GM12878 (cell line): Measurements from ENCODE around the gene HLA-DMA. TPM values are rescaled to one million over a fixed set of nuclear protein-coding genes. Genes with fewer than 3 reads are reported as not detected.
A peak's percentile ranks its signal among the peaks of the same experiment; 100 is the strongest.

Experiments used
- ATAC-seq: fragments of 200-7000 bp; cut with Tn5 transposase; 3 replicates; pipeline ENCODE4 v1.9.1; 2020; ENCODE audit warnings: mild to moderate bottlenecking, moderate library complexity
- BruUV-seq: library from RNA; stranded (reverse); fragments of 400-500 nt; replicated peaks from 2 replicates; lab custom pipeline; 2021; lab: Mats Ljungman, UMichigan
- CTCF ChIA-PET: fragments of 300-600 bp; sonication (Branson Sonifier 250); formaldehyde crosslinking; extraction: SDS; loops from one replicate; lab custom pipeline; 2021; ENCODE audit warnings: inconsistent platforms; lab: Yijun Ruan, JAX
- POLR2A ChIA-PET: fragments of 350-600 bp; formaldehyde crosslinking; extraction: SDS; loops from one replicate; lab custom pipeline; 2021; ENCODE audit warnings: inconsistent platforms; lab: Charles Lee
- RAD21 ChIA-PET: fragments of 300-600 bp; sonication (Branson Sonifier 250); formaldehyde crosslinking; loops from one replicate; lab custom pipeline; 2023; ENCODE audit warnings: antibody characterized with exemption; ENCODE audit not compliant: unreplicated experiment; lab: Charles Lee
- SMC1A ChIA-PET: fragments of 300-600 bp; sonication (Branson Sonifier 250); formaldehyde crosslinking; loops from one replicate; lab custom pipeline; 2023; ENCODE audit not compliant: unreplicated experiment, uncharacterized antibody; lab: Charles Lee
- DNase-seq: peaks from one replicate; pipeline ENCODE4 v3.0.0-alpha.2; 2011; ENCODE audit warnings: low read depth, low spot score
- FAIRE-seq: peaks from 3 replicates; lab custom pipeline; 2011; peaks lifted over from hg19 to GRCh38; lab: Jason Lieb, UNC
- H2AFZ ChIP-seq: 2 replicates; pipeline ENCODE4 v1.6.0; 2011; ENCODE audit warnings: low read depth, low read length, control low read depth; ENCODE audit not compliant: control insufficient read depth
- H3K27ac ChIP-seq: 2 replicates; pipeline ENCODE4 v1.5.1; 2011; ENCODE audit warnings: control low read depth; ENCODE audit not compliant: control insufficient read depth, insufficient read depth
- H3K27me3 ChIP-seq, 2 experiments: replicated peaks in 1 of 2; 2 replicates each; pipeline versions ENCODE4 v1.6.0 to v1.6.1; 2011; ENCODE audit warnings: low read length in 1 of 2; ENCODE audit not compliant: control insufficient read depth in 2 of 2, insufficient read depth in 2 of 2
- H3K36me3 ChIP-seq, 2 experiments: 2 replicates each; pipeline ENCODE4 v1.5.1; 2011; ENCODE audit warnings: low read length in 1 of 2; ENCODE audit not compliant: control insufficient read depth in 2 of 2, insufficient read depth in 2 of 2
- H3K4me1 ChIP-seq: 2 replicates; pipeline ENCODE4 v1.6.1; 2011; ENCODE audit warnings: mild to moderate bottlenecking, low read length, moderate library complexity, mixed read lengths; ENCODE audit not compliant: control insufficient read depth, insufficient read depth
- H3K4me2 ChIP-seq: 2 replicates; pipeline ENCODE4 v1.6.0; 2011; ENCODE audit warnings: control low read depth; ENCODE audit not compliant: control insufficient read depth, insufficient read depth
- H3K4me3 ChIP-seq: fragments of 200-600 bp; sonication (generic); 2 replicates; pipeline ENCODE4 v1.5.1; 2016
- H3K79me2 ChIP-seq: 2 replicates; pipeline ENCODE4 v1.6.0; 2011; ENCODE audit warnings: low read length; ENCODE audit not compliant: control insufficient read depth, insufficient read depth
- H3K9ac ChIP-seq: 2 replicates; pipeline ENCODE4 v1.8.0; 2011; ENCODE audit warnings: low read length, control low read depth, mixed read lengths; ENCODE audit not compliant: control insufficient read depth, insufficient read depth
- H3K9me3 ChIP-seq: replicated peaks from 3 replicates; pipeline ENCODE4 v1.5.1; 2011; ENCODE audit warnings: mild to moderate bottlenecking, low read length; ENCODE audit not compliant: control insufficient read depth, insufficient read depth
- H4K20me1 ChIP-seq: 2 replicates; pipeline ENCODE4 v1.6.0; 2011; ENCODE audit not compliant: control insufficient read depth, insufficient read depth
- CEBPB ChIP-seq, 2 experiments: fragments of 150-350 bp in 1 of 2; IDR thresholded peaks; 2 replicates each; pipeline ENCODE4 v1.6.1; 2012 to 2014; ENCODE audit warnings: low read depth in 2 of 2, low read length in 2 of 2, borderline replicate concordance in 1 of 2, inconsistent platforms in 1 of 2
- FOXK2 ChIP-seq: fragments of 450-650 bp; IDR thresholded peaks from 2 replicates; pipeline ENCODE4 v1.6.1; 2017; ENCODE audit warnings: mild to moderate bottlenecking, moderate library complexity
- LARP7 ChIP-seq: fragments of 450-650 bp; IDR thresholded peaks from 2 replicates; pipeline ENCODE4 v1.6.1; 2017; ENCODE audit warnings: mild to moderate bottlenecking
- MXI1 ChIP-seq: fragments of 150-350 bp; IDR thresholded peaks from 2 replicates; pipeline ENCODE4 v1.6.1; 2011; ENCODE audit warnings: low read depth, mild to moderate bottlenecking, inconsistent platforms, low read length, improper control_type of control experiment
- NFXL1 ChIP-seq: fragments of 450-650 bp; IDR thresholded peaks from 2 replicates; pipeline ENCODE4 v1.6.1; 2017; ENCODE audit warnings: antibody characterized with exemption, mild to moderate bottlenecking, borderline replicate concordance
- NR2F1 ChIP-seq: fragments of 450-650 bp; conservative IDR thresholded peaks from 2 replicates; pipeline ENCODE4 v1.6.1; 2017; ENCODE audit warnings: mild to moderate bottlenecking
- PML ChIP-seq: IDR thresholded peaks from 2 replicates; pipeline ENCODE4 v1.6.1; 2012; ENCODE audit warnings: low read length, inconsistent platforms
- SIX5 ChIP-seq: IDR thresholded peaks from 2 replicates; pipeline ENCODE4 v1.6.1; 2011; ENCODE audit warnings: mild to moderate bottlenecking, low read depth, low read length, moderate library complexity; ENCODE audit not compliant: severe bottlenecking
- WGBS: methylation state at CpG from one replicate; pipeline ENCODE4 v1.1.6; 2016; ENCODE audit warnings: low lambda C conversion rate; ENCODE audit not compliant: insufficient replicate concordance, insufficient coverage; ENCODE audit errors: missing lambda C conversion rate; 5-methylcytosine and 5-hydroxymethylcytosine counted together
- in situ Hi-C: fragments of 300-500 bp; cut with MboI; formaldehyde crosslinking; loops from 9 replicates; pipeline ENCODE4 v1.14.3; 2018; ENCODE audit warnings: mixed read lengths
- intact Hi-C: fragments of 100-400 bp; cut with micrococcal nuclease; formaldehyde crosslinking; loops from one replicate; pipeline ENCODE4 v1.14.2; 2022; ENCODE audit not compliant: unreplicated experiment
- polyA plus RNA-seq, 11 experiments: library from polyadenylated mRNA; depleted of rRNA in 4 of 11; unstranded in 6 of 11; stranded (reverse) in 5 of 11; fragments of >200 nt; fragmentation: Nextera tagmentation in 4 of 11; fragmentation: Illumina TruSeq in 1 of 11; extraction: Ambion mirVana in 4 of 11; extraction: Trizol in 1 of 11; gene quantifications; 1 replicate in 1 of 11; 2 replicates in 10 of 11; pipeline versions ENCODE4 v1.2.1 to v1.2.3, GENCODE V29; 2011 to 2016; ENCODE audit warnings: inconsistent platforms in 2 of 11, missing spikeins in 2 of 11, low read depth in 1 of 11
- total RNA-seq, 4 experiments: library from RNA; depleted of rRNA in 3 of 4; stranded (reverse); fragments of >200 nt in 3 of 4; fragmentation: Illumina TruSeq in 1 of 4; extraction: Trizol in 1 of 4; gene quantifications; 2 replicates each; pipeline versions ENCODE4 v1.2.1 to v1.2.3, GENCODE V29; 2013 to 2021
- TF ChIP-seq, protein P1 (sequence below): fragments of 450-650 bp; formaldehyde crosslinking; IDR thresholded peaks from 2 replicates; pipeline ENCODE4 v1.5.0; 2022; ENCODE audit warnings: mild to moderate bottlenecking, missing genetic modification characterization

Gene HLA-DMA
- total and polyA plus RNA-seq, 10 of the 15 experiments (the other 5 are each of a cell fraction or from before 2014, with no cell fraction given) = 177 to 552 (median 309) TPM

DNA sequence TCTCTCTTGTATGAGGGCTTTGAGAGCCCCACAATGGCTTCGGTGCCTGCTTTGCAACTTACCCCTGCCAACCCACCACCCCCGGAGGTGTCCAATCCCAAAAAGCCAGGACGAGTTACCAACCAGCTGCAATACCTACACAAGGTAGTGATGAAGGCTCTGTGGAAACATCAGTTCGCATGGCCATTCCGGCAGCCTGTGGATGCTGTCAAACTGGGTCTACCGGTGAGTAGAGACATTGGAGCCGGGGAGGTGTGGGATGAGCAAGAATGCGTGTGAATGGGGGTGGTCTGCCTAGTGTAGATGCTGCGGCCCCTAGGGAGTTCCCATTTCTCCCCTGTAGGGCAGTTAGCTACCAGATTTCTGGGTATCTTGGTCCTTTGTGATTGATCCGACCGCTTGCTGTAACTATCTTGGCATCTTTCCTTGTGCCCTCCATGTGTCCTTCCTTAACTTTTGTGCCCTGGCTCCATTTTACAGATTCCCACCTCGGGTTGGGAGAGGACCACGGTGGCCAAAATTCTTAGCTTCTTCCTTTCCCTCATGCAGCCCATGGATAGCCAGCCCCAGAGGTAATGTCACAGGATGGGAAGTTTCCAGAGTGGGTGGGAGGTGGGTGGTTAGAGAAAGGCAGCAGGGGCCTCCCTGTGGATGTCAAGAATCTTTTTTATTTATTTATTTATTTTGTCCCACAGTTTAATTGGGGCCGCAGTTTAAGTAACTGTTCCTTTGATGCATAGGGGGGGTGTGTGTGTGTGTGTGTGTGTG is 21.8 kb upstream of the HLA-DMA start (continued):
- TF ChIP-seq NFXL1 (no peak), LARP7 (no peak; the same call in 1 of the 2 replicates), PML (no peak), NR2F1 (no peak), CEBPB (IDR thresholded peaks at IDR 0.05; ENCODE audit: borderline replicate concordance in 1 of 2, low read depth in 2 of 2, low read length in 2 of 2) (no peak), SIX5 (no peak)
- TF ChIP-seq, protein P1, sequence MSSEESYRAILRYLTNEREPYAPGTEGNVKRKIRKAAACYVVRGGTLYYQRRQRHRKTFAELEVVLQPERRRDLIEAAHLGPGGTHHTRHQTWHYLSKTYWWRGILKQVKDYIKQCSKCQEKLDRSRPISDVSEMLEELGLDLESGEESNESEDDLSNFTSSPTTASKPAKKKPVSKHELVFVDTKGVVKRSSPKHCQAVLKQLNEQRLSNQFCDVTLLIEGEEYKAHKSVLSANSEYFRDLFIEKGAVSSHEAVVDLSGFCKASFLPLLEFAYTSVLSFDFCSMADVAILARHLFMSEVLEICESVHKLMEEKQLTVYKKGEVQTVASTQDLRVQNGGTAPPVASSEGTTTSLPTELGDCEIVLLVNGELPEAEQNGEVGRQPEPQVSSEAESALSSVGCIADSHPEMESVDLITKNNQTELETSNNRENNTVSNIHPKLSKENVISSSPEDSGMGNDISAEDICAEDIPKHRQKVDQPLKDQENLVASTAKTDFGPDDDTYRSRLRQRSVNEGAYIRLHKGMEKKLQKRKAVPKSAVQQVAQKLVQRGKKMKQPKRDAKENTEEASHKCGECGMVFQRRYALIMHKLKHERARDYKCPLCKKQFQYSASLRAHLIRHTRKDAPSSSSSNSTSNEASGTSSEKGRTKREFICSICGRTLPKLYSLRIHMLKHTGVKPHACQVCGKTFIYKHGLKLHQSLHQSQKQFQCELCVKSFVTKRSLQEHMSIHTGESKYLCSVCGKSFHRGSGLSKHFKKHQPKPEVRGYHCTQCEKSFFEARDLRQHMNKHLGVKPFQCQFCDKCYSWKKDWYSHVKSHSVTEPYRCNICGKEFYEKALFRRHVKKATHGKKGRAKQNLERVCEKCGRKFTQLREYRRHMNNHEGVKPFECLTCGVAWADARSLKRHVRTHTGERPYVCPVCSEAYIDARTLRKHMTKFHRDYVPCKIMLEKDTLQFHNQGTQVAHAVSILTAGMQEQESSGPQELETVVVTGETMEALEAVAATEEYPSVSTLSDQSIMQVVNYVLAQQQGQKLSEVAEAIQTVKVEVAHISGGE (CRISPR knock-in tag) = no peak

DNA sequence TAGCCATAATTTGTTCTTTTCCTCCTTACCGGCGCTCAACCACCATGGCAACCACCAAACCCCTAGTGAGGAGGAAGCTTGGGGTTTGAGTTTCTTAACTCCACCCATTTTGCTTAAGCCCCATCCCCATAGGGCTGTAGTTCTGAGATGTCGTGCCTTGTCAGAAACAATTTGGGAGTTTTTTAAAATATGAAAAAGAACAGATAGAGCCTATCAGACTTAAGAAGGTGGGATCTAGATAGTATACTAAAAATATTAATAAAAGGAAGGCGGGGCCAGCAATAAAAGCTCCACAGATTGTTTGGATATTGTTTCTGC is 21.1 kb upstream of the HLA-DMA start:
- Histone ChIP-seq H3K9me3 (no peaks in the 10 kb centered on the region), H3K27ac (peak overlapping the region; percentile 79; the same call in 1 of the 2 replicates), H3K27me3 (no peaks in the 10 kb centered on the region), H3K4me3 (peak overlapping the region; percentile 93), H3K4me1 (no peaks in the 10 kb centered on the region; the same call in 1 of the 2 replicates), H3K4me2 (peak overlapping the region; percentile 78; the same call in 1 of the 2 replicates), H3K79me2 (peaks cover 92% of the 10 kb centered on the region), H3K9ac (peak overlapping the region; percentile 85), H4K20me1 (peaks cover 44% of the 10 kb centered on the region), H3K36me3 (peaks cover 47 to 52% of the 10 kb centered on the region in 2 experiments), H2AFZ (no peak overlapping the region)
- ATAC-seq = no peak
- POLR2A ChIA-PET = interaction anchor here (0.9 to 16.6 kb wide), 9 partner anchors 9 to 535 kb away, joined by 3 to 486 read pairs (median 12); partner anchors contain the start of genes HLA-DMA, HLA-DMB and TAP2
- no peak for FAIRE-seq
- CTCF ChIA-PET = interaction anchor here (0.6 to 13.8 kb wide), 10 partner anchors 9 to 136 kb away, joined by 3 to 162 read pairs (median 5); partner anchors contain the start of genes HLA-DMA and TAP2
- SMC1A ChIA-PET = interaction anchor here (0.8 to 17.2 kb wide), 14 partner anchors 8 to 88 kb away, joined by 3 to 347 read pairs (median 4); partner anchors contain the start of gene HLA-DMA
- TF ChIP-seq MXI1 (0 out of 2 replicates have a peak, but pooled peaks have one; percentile 33), FOXK2 (no peak)
- no TSS peak for BruUV-seq
- RAD21 ChIA-PET = interaction anchor here (0.6 to 12.2 kb wide), 9 partner anchors 11 to 496 kb away, joined by 3 to 224 read pairs (median 5); partner anchors contain the start of genes HLA-DMA and HLA-DMB
- DNase-seq = no peak
- in situ Hi-C loops (loop anchor here (25.0 kb wide), 2 partner anchors 1412 to 1688 kb away; partner anchors contain the start of gene LTA), intact Hi-C loops (loop anchor here (5.0 kb wide), 1 partner anchor 132 kb away; the partner anchor contains the start of gene PSMB8)
- WGBS = 1% methylated on average over 4 of the region's 4 CpGs
